ENCODE results near the gene IGFL1. TPM values are rescaled to one million over a fixed set of nuclear protein-coding genes. Genes with fewer than 3 reads are reported as not detected.

IGFL1 gene
- total and polyA plus RNA-seq, 2 experiments from 2014 or later, result not detected

GRCh38 chr19:46216612-46217011, 12.9 kb upstream of the IGFL1 start:
- no peak for TF ChIP-seq CTCF (IDR thresholded peaks at IDR 0.05; ENCODE audit: low read depth, low read length)
- Histone ChIP-seq H3K27me3 (no peaks in the 10 kb centered on the region), H3K4me3 (no peak overlapping the region), H3K27ac (no peak overlapping the region), H3K36me3 (no peaks in the 10 kb centered on the region), H3K9me3 (ENCODE audit: low read depth) (no peaks in the 10 kb centered on the region), H3K4me1 (ENCODE audit: low read depth) (no peaks in the 10 kb centered on the region)
- DNase-seq (ENCODE audit: low read depth in 1 of 2, low spot score in 1 of 2), result no peak

GRCh38 chr19:46217476-46217875, 12.1 kb upstream of the IGFL1 start:
- Histone ChIP-seq H3K4me1 (ENCODE audit: low read depth) (no peaks in the 10 kb centered on the region), H3K27ac (no peak overlapping the region), H3K27me3 (no peaks in the 10 kb centered on the region), H3K4me3 (no peak overlapping the region), H3K36me3 (no peaks in the 10 kb centered on the region), H3K9me3 (ENCODE audit: low read depth) (no peaks in the 10 kb centered on the region)
- no peak for TF ChIP-seq CTCF (IDR thresholded peaks at IDR 0.05; ENCODE audit: low read depth, low read length)
- DNase-seq (ENCODE audit: low read depth in 1 of 2, low spot score in 1 of 2), result no peak

GRCh38 chr19:46218160-46218559, 11.4 kb upstream of the IGFL1 start:
- Histone ChIP-seq H3K4me1 (ENCODE audit: low read depth) (no peaks in the 10 kb centered on the region), H3K36me3 (no peaks in the 10 kb centered on the region), H3K9me3 (ENCODE audit: low read depth) (no peaks in the 10 kb centered on the region), H3K27ac (no peak overlapping the region), H3K27me3 (no peaks in the 10 kb centered on the region), H3K4me3 (no peak overlapping the region)
- no peak for TF ChIP-seq CTCF (IDR thresholded peaks at IDR 0.05; ENCODE audit: low read depth, low read length)
- DNase-seq (ENCODE audit: low read depth in 1 of 2, low spot score in 1 of 2), result peak; percentile 59 to 84

- DNase-seq (ENCODE audit: low read depth in 1 of 2, low spot score in 1 of 2), result no peak
- Histone ChIP-seq H3K36me3 (no peaks in the 10 kb centered on the region), H3K4me1 (ENCODE audit: low read depth) (no peaks in the 10 kb centered on the region), H3K27me3 (no peaks in the 10 kb centered on the region), H3K9me3 (ENCODE audit: low read depth) (no peaks in the 10 kb centered on the region), H3K4me3 (no peak overlapping the region), H3K27ac (no peak overlapping the region)
- no peak for TF ChIP-seq CTCF (IDR thresholded peaks at IDR 0.05; ENCODE audit: low read depth, low read length)
Observed at GRCh38 chr19:46220038-46220615, 9.4 kb upstream of the IGFL1 start.

GRCh38 chr19:46221152-46221551, 8.4 kb upstream of the IGFL1 start:
- Histone ChIP-seq H3K27ac (no peak overlapping the region), H3K27me3 (no peaks in the 10 kb centered on the region), H3K36me3 (no peaks in the 10 kb centered on the region), H3K4me3 (no peak overlapping the region), H3K4me1 (ENCODE audit: low read depth) (no peaks in the 10 kb centered on the region), H3K9me3 (ENCODE audit: low read depth) (no peaks in the 10 kb centered on the region)
- no peak for DNase-seq (ENCODE audit: low read depth in 1 of 2, low spot score in 1 of 2)
- no peak for TF ChIP-seq CTCF (IDR thresholded peaks at IDR 0.05; ENCODE audit: low read depth, low read length)

Measured in cardiac muscle cell (in vitro differentiated cells and primary cell).